ENCODE results near the gene GABRA4. TPM values are rescaled to one million over a fixed set of nuclear protein-coding genes. Genes with fewer than 3 reads are reported as not detected.

Gene GABRA4
- total RNA-seq, 1 experiment from 2014 or later, result 1.1 TPM

DNA sequence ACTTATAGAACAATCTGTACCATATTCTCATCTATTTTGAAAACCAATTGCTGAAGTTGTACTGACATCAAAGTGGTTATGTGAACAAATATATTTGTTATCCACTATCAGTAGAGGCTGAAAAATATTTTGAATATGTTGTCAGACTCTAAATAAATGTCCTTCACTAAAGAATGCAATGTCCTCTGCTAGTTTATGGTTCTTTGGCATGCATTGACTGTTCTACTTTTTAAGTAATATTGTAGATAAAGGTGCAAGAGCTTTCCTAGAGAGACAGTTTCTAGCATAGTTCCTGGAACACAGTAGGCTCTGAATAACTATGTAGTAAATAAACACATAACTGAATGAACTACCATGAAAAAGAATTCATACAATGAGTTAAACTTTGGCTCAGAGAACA, 66.2 kb downstream of the GABRA4 start:
- no peak for DNase-seq (ENCODE audit: low spot score)

DNA sequence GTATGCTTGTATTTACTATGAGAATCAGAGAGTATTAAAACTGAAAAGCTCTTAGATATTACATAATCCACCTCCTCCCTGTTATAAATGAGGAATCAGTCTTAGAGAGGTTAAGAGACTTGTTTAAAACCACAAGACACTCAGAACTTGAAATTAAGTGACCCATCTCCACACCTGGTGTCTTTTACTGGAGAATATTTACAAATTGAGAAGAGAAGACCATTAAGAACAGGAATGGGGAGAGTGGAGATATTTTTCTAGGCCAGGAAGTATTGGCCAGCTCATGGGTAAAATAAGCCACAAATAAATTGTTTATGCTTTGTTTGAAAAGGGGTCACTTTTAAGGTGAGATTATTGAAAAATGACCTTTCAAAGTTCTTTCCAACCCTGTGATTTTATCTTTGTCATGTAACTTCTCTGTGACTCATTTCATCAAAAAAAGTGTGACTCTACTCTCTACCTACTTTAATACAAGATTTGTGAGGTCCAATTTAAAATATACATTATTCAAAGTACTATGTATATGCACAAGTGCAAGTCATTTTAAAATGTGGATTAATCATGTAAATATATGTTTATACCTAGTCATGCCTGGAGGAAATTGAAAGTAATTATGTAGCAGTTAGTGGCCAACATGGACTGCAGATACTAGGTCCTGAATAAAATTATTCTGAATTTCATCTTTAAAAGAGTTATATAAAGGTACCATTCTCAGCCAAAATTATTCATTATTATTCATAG, 68.4 kb downstream of the GABRA4 start:
- no peak for DNase-seq (ENCODE audit: low spot score)

DNA sequence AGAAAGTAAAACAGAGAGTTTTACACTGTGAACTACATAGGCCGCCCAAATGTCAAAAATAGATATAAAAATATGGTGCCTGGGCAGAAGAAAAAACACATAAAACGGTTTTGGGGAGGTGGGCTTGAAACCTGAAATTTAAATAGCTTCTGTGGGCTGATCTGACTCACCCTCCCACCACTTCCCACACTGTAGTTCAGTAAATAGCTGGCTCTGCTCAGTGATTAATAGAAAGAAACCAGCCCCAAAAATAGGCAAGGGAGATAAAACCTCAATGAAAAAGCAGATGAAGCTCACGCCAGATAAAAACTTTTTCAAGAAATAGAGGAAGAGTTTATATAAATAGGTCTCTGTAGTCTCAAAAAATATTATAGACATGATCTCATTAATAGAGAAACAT, 71.2 kb downstream of the GABRA4 start:
- no peak for DNase-seq (ENCODE audit: low spot score)

DNA sequence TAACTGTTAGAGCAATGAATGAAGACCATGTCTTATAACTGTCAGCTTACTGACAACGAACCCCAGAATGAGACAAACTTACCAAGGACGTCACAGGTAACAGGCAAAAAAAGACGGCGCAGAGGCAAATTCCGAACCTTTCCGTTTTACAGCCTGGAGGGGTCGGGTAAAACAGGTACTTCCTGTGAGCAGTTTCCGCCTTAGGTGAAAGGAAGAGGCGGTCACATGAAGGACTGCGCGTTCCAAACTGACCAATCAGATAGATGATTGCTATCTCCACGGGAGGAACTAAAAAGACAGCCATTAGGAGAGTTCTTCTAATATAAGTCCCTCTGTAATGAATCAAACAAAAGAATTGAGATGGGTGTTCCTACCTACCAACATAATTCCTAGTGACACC, 84.3 kb downstream of the GABRA4 start, which contains the start of gene COX7B2:
Gene COX7B2 (minus strand): TSS at position 168 of the 400 bp plus-strand sequence. CDS start 174,053 bp downstream, outside the sequence.
- DNase-seq (ENCODE audit: low spot score), result peak; percentile 90

DNA sequence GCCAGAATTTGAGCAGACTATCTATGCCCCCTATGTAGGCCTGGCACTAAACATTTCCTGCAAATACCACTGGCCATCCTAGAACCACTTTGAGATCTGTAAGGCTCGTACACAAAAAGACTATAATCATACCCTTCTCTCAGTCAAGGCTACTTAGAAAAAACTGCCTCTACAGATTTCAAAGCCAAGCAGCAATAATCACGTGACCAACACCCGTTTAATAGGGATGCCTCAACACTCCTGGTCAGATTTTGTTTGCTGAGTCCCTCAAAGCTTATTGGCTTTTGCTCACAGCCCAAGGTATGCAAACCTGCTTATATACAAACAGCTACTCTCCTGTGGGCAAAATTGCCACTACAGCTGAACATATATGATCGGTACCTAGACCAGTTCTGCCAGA, 85.2 kb downstream of the GABRA4 start:
- peak; percentile 9 for DNase-seq (ENCODE audit: low spot score)

DNA sequence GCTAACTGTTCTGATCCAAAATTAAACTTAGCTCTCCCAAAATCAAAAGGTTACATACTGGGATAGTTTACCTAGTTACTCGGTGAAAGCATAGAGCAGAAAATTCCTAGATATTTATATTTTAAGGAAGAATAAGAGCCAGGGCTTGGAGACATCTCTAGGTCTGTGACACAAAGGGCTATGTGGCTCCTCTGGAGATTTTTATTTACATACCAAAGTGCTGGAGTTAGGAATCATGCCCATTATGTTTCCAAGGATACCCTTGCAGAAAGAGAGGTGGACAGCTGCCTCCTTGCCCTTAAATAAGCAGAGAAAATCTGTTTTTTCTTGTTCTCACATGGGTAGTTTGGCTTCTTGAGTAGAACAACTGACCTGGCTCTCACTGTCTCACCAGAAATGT, 93.3 kb downstream of the GABRA4 start:
- DNase-seq (ENCODE audit: low spot score), result no peak

DNA sequence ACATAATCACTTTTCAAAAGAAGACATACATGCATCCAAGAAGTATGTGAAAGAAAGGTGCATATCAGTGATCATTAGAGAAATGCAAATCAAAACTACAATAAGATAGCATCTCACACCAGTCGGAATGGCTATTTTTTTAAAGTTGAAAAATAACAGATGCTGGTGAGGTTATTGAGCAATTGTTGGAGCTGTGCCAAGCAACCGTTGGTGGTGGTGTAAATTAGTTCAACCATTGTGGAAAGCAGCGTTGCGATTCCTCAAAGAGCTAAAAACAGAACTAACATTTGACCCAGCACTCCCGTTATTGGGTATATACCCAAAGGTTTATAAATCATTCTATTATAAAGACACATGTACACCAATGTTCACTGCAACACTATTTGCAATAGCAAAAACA, 98.6 kb downstream of the GABRA4 start:
- DNase-seq (ENCODE audit: low spot score), result no peak

DNA sequence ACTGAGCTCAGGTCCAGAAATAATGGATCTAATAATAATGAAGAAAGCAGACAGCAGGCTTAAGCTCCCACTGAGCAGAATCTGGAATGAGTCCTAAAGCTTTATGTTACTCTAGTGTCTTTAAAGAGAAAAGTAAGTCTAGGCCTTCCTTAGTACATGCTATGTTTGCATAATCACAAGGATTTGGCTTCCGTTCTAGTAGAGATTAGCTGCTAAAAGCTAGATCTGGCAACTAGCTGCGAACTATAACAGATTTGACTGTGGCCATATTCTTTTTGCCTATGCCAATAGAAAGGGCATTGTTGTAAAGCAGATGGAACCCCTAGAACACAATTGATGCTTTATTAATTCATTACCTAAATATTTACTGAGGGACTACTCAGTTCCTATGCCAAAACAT, 103.3 kb downstream of the GABRA4 start:
- no peak for DNase-seq (ENCODE audit: low spot score)

DNA sequence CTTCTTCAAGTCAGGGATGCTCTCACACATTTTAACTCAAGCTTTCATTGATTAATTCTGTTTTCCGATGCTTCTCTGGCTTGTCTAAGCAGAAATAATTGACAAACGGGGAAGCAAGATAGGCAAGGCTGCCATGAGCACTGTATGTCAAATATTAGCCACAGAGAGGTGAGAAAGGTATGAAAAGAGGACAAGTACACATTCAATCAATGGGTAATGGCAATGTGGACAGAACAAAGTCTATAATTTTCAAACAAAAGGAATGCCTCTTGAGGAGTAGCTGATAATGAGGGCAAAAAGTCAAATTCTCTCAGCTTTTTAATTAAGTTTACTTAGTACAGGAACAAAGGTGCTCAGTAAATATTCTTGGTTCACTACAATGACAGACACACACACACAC, 104.0 kb downstream of the GABRA4 start:
- no peak for DNase-seq (ENCODE audit: low spot score)

DNA sequence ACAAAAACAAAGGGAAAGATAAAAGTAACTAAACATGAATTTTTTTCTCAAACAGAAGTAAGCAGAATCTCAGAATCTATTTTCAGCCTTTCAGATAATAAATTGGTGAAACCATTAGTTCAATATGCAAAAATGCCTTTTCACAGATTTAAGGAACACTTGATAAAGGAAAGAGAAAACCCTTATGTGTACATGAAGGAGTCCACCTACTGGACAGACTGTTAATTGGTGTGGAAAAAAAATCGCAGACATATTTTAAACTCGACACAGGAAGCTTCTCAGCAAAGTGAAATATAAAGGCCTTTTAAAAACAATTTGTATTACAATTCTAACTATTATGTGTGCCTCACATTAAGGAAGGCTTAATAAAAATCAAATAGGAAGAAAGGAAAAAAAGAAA, 106.7 kb downstream of the GABRA4 start:
- peak; percentile 13 for DNase-seq (ENCODE audit: low spot score)

DNA sequence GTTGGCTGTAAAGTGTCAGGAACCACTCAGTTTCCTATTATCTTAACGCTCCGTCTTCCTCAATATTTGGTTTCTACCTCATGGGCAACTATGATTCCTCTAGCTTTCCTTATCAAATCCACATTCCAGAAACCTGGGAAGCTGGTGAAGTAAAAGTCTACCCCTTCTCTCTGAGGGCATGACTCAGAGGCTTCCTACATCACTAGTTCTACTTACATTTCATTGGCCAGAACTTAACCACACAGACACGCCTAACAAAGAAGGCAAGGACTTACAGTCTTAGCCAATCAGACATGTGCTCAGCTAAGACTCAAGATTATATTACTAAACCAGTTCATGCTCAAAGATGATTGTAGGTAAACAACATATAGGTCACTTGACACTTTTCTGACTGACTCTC, 114.7 kb downstream of the GABRA4 start:
- peak; percentile 70 for DNase-seq (ENCODE audit: low spot score)

DNA sequence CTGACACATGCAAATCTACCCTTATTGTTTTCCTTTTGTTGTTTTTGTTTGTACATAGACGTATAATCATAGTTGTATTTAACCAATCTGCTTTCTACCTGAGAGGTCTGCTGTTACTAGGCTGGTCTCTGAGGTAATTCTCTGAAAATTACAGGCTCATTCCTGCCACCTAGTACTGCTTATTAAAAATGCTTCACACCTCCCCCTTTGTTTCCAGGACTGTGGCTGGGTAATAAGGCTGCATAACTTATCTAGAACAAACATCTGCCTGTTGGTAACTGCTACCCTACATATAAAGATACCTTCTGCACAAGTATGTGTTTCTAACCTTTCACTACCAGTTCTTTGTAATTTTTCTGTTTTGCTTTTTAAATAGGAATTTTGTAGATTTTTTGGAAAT, 118.6 kb downstream of the GABRA4 start:
- DNase-seq (ENCODE audit: low spot score), result no peak

DNA sequence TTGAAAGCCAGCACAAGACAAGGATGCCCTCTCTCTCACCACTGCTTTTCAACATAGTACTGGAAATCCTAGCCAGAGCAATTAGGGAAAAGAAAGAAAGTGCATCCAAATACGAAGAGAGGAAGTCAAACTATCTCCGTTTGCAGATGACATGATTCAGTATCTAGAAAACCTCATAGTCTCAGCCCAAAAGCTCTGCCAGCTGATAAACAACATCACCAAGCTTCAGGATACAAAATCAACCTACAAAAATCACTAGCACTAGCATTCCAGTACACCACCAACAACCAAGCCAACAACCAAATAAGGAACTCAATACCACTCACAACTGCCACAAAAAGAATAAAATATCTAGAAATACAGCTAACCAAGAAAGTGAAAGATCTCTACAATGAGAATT, 123.0 kb downstream of the GABRA4 start:
- DNase-seq (ENCODE audit: low spot score), result no peak

Other genes with a start within 250 kb of the GABRA4 start
- 86.5 and 88.8 TPM in 2 replicates for gene COX7B2, start 84.3 kb downstream of the GABRA4 start, total RNA-seq (2014; rRNA removed; shearing (Covaris generic))
- gene GABRB1, start 38.0 kb upstream of the GABRA4 start, total RNA-seq (2014; rRNA removed; shearing (Covaris generic)), result 1.00 and 1.7 TPM in 2 replicates

Data from A172 (cell line).